ENCODE results near the gene CCDC157. TPM values are rescaled to one million over a fixed set of nuclear protein-coding genes. Genes with fewer than 3 reads are reported as not detected.

Gene CCDC157
- total RNA-seq, 1 donor from 2014 or later: 0.53 TPM

DNA sequence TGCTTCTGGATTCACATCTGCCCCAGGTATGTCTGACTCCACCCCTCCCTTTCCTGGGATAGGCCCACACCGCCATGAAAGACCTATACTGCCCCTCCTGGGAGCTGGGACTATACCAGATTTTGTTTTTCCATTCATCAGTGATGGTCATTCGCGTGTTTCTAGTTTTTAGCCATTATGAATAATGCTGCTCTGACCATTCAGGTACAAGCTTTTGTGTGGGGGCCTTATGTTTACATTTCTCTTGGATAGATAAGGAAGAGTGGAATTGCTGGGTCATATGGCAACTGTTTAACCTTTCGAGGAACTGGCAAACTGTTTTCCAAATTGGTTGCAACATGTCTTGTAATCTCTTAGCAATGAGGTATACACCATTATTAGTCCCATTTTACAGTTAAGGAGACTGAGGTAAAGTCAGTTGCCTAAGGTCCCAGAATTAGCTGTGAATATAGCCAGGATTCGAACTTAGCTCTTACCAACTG, 28.9 kb upstream of the CCDC157 start:
- peaks cover 2% of the 10 kb centered on the region for H3K36me3 ChIP-seq (ENCODE audit: control insufficient read depth, insufficient read depth, low read length)
- DNase-seq (ENCODE audit: low read depth): peak; percentile 56
- TF ChIP-seq, protein P1, sequence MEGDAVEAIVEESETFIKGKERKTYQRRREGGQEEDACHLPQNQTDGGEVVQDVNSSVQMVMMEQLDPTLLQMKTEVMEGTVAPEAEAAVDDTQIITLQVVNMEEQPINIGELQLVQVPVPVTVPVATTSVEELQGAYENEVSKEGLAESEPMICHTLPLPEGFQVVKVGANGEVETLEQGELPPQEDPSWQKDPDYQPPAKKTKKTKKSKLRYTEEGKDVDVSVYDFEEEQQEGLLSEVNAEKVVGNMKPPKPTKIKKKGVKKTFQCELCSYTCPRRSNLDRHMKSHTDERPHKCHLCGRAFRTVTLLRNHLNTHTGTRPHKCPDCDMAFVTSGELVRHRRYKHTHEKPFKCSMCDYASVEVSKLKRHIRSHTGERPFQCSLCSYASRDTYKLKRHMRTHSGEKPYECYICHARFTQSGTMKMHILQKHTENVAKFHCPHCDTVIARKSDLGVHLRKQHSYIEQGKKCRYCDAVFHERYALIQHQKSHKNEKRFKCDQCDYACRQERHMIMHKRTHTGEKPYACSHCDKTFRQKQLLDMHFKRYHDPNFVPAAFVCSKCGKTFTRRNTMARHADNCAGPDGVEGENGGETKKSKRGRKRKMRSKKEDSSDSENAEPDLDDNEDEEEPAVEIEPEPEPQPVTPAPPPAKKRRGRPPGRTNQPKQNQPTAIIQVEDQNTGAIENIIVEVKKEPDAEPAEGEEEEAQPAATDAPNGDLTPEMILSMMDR (IDR thresholded peaks at IDR 0.05; ENCODE audit: insufficient read depth, low read length, severe bottlenecking): peak; percentile 49
- no peak overlapping the region for H3K4me3 ChIP-seq (ENCODE audit: low read depth, low read length)
- no peak for FAIRE-seq
- no peaks in the 10 kb centered on the region for H3K27me3 ChIP-seq (ENCODE audit: control insufficient read depth, insufficient read depth, low read length)

GRCh38 chr22:30328466-30329049, 28.2 kb upstream of the CCDC157 start:
- TF ChIP-seq, protein P1 (IDR thresholded peaks at IDR 0.05; ENCODE audit: insufficient read depth, low read length, severe bottlenecking): no peak
- peaks cover 5% of the 10 kb centered on the region for H3K36me3 ChIP-seq (ENCODE audit: control insufficient read depth, insufficient read depth, low read length)
- DNase-seq (ENCODE audit: low read depth) (no peak), FAIRE-seq (peak; percentile 32)
- no peak overlapping the region for H3K4me3 ChIP-seq (ENCODE audit: low read depth, low read length)
- H3K27me3 ChIP-seq (ENCODE audit: control insufficient read depth, insufficient read depth, low read length): no peaks in the 10 kb centered on the region

DNA sequence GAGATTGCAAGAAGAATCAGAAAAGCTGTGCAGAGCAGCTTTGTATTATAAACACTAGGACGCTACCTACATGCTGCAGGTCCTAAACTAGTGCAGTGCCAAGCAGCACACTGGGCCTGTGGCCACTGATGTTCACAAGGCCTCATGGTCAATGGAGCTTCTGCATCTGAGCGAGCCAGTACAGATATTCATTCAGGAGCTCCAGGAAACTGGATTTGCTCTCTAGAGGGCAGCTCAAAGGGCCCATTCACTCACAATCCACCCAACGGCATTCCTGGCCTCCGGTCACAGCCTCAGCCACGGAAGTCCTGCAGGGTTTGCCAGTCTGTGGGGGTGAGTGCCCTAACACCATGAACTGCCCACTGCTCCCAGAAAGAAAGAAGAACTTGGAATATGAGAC, 24.3 kb upstream of the CCDC157 start:
- TF ChIP-seq, protein P1 (IDR thresholded peaks at IDR 0.05; ENCODE audit: insufficient read depth, low read length, severe bottlenecking): no peak
- peaks cover 30% of the 10 kb centered on the region for H3K36me3 ChIP-seq (ENCODE audit: control insufficient read depth, insufficient read depth, low read length)
- no peak for DNase-seq (ENCODE audit: low read depth)
- FAIRE-seq: no peak
- no peaks in the 10 kb centered on the region for H3K27me3 ChIP-seq (ENCODE audit: control insufficient read depth, insufficient read depth, low read length)
- no peak overlapping the region for H3K4me3 ChIP-seq (ENCODE audit: low read depth, low read length)

DNA sequence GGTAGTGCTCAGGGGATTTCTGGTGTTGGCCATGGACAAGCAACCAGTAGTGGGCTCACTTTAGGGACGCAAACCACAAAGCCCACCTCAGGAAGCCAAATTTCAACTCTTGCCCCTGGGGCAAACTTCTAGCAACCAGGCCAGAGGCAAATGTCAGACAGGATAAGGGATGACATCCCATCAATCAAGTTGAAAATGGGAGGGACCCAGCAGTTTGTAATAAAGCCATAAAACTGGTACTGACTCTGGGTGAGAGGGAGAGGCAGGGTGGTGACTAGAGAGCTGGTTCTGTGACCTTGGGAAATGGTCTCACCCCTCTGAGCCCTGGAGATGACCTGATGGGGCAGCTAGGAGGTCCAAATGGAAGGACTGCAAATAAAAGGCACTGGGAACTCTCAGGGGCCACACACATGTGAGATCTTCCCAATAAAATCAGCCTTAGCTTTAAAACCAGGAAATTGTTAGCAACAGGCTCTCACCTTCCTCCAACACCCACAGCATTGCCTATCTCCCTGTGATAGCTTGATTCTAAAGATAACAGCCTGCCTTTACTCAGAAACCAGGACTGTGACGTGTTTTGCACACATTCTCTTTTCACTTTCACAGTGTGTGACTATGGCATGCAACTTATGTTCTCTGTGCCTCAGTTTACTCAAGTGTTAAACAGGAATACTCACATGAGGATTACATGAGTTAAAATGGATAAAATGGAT, 23.7 kb upstream of the CCDC157 start:
- TF ChIP-seq, protein P1 (IDR thresholded peaks at IDR 0.05; ENCODE audit: insufficient read depth, low read length, severe bottlenecking): no peak
- H3K4me3 ChIP-seq (ENCODE audit: low read depth, low read length): no peak overlapping the region
- DNase-seq (ENCODE audit: low read depth) (no peak), FAIRE-seq (no peak)
- no peaks in the 10 kb centered on the region for H3K27me3 ChIP-seq (ENCODE audit: control insufficient read depth, insufficient read depth, low read length)
- peaks cover 33% of the 10 kb centered on the region for H3K36me3 ChIP-seq (ENCODE audit: control insufficient read depth, insufficient read depth, low read length)

DNA sequence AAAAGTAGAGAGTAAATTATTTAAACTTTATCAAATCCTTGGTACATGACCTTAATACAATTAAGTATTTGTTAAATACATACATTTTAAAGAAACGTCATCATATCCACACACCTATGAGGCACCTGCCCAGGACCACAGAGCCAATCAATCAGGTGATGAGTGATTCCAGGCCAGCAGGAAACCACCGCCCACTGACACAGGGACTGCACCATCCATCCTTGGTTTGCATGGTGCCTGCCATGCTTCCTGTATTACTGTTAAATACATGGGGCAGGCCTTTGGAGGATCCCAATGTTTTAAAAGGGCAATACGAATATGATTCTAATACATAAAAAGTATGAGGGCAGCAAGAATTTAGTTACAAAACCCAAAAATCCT, 23.1 kb upstream of the CCDC157 start:
- Histone ChIP-seq H3K27me3 (ENCODE audit: control insufficient read depth, insufficient read depth, low read length) (no peaks in the 10 kb centered on the region), H3K36me3 (ENCODE audit: control insufficient read depth, insufficient read depth, low read length) (peaks cover 34% of the 10 kb centered on the region), H3K4me3 (ENCODE audit: low read depth, low read length) (no peak overlapping the region)
- TF ChIP-seq, protein P1 (IDR thresholded peaks at IDR 0.05; ENCODE audit: insufficient read depth, low read length, severe bottlenecking): no peak
- FAIRE-seq (no peak), DNase-seq (ENCODE audit: low read depth) (no peak)
